Measurements from ENCODE around the gene C3orf20. TPM values are rescaled to one million over a fixed set of nuclear protein-coding genes. Genes with fewer than 3 reads are reported as not detected.
A peak's percentile ranks its signal among the peaks of the same experiment; 100 is the strongest.

Gene C3orf20
- total RNA-seq, 1 experiment from 2014 or later, result not detected

DNA sequence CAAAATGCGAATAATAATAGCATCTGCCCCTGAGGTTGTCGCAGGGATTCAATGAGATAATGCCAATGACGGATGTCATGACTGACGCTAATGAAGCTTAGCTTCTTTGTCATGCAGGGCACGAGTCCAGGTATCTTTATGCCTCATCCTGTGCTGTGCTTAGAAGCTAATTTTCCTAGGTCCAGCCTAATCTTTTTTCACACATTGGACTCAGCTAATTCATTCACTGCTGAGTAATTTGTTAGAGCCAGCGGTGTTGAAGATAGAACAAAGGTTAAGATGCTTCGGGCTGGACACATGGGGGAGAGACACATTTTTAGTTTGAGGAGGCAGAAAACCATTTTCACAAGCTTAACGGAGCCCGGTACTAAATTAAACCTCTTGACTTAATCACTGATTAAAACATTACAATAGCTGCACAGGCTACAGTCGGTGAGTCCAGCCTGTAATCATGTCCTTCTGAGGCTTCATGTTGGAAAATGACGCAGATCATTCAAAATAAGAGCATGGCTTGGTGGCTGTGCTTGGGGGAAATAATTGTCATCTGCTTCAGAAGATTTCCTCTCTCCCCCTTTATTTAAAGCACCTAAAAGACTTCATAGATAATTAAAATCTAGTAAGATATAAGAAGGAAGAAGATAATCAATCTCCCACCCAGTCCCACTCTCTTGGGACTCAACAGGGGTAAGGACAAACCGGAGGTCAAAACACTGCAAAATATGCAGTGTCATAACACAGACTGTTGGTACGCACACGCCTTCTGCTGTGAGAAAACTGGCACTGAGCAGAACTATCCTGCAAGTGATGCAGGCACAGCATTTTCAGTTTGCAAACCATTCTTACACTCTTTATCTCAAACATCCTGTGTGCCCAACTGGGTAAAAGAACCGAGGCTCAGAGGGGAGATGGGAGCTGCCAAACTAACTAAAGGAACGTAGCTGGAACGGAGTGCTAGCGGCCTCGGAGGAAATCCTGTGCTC, 26.7 kb upstream of the C3orf20 start:
- CTCF ChIA-PET, result no interaction called here
- Histone ChIP-seq H3K9me3 (ENCODE audit: low read length) (no peaks in the 10 kb centered on the region), H3K79me2 (ENCODE audit: low read length) (peaks cover 17% of the 10 kb centered on the region), H3K36me3 (ENCODE audit: low read depth, low read length) (no peaks in the 10 kb centered on the region), H3K27me3 (ENCODE audit: low read length) (no peaks in the 10 kb centered on the region), H3K4me3 (ENCODE audit: low read length) (no peak overlapping the region), H3K9me2 (replicated peaks; ENCODE audit: low read length) (no peaks in the 10 kb centered on the region), H3K4me2 (ENCODE audit: low read length) (no peak overlapping the region), H3K27ac (ENCODE audit: low read length) (no peak overlapping the region), H3F3A (ENCODE audit: low read length, unreplicated experiment) (no peaks in the 10 kb centered on the region), H3K9ac (ENCODE audit: low read length) (no peak overlapping the region), H2AFZ (ENCODE audit: low read length) (no peak overlapping the region), H3K4me1 (ENCODE audit: insufficient read depth, low read length) (peaks cover 11% of the 10 kb centered on the region), H4K20me1 (ENCODE audit: low read length) (no peaks in the 10 kb centered on the region)
- DNase-seq, result no peak
- intact Hi-C loops (cut with micrococcal nuclease), result no loop called here
- ATAC-seq, result no peak
- TF ChIP-seq CTCF (conservative IDR thresholded peaks at IDR 0.05; ENCODE audit: low read depth, low read length) (no peak), EZH2 (IDR thresholded peaks at IDR 0.05; ENCODE audit: low read length, unreplicated experiment) (no peak), EZH2phosphoT487 (IDR thresholded peaks at IDR 0.05; ENCODE audit: borderline replicate concordance, low read length) (no peak)
- POLR2A ChIA-PET (ENCODE audit: unreplicated experiment), result no interaction called here
- no TSS peak for BruUV-seq (replicated peaks)

DNA sequence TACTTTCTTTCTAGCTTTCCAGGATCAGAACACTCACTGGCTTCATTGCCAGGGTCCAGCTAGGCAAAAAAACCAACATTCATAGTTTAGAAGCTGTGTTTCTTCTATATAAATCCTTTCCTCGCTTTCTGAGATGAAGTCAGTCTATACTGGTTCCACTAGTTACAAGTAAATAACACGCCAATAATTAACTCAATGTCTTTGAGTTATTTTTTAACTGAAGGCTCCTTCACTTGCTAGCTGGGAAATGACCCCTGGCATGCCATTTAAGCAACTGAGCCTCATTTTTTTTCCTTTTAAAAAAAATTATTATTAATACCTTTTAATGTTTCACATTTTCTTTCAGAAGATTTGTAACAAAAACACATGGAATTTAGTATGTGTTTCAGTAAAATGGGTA, 25.5 kb upstream of the C3orf20 start:
- no peak overlapping the region for H3K4me3 ChIP-seq (ENCODE audit: low read length)
- H3K27ac ChIP-seq (ENCODE audit: low read length), result no peak overlapping the region
- POLR2A ChIA-PET (ENCODE audit: unreplicated experiment), result no interaction called here
- DNase-seq, result no peak
- H3K9ac ChIP-seq (ENCODE audit: low read length), result no peak overlapping the region
- H3K9me2 ChIP-seq (replicated peaks; ENCODE audit: low read length), result no peaks in the 10 kb centered on the region
- H3K79me2 ChIP-seq (ENCODE audit: low read length), result peaks cover 28% of the 10 kb centered on the region
- CTCF ChIA-PET, result no interaction called here
- no peaks in the 10 kb centered on the region for H3K36me3 ChIP-seq (ENCODE audit: low read depth, low read length)
- no peak for ATAC-seq
- H3K4me2 ChIP-seq (ENCODE audit: low read length), result no peak overlapping the region
- intact Hi-C loops (cut with micrococcal nuclease), result no loop called here
- TF ChIP-seq CTCF (conservative IDR thresholded peaks at IDR 0.05; ENCODE audit: low read depth, low read length) (no peak), EZH2 (IDR thresholded peaks at IDR 0.05; ENCODE audit: low read length, unreplicated experiment) (no peak), EZH2phosphoT487 (IDR thresholded peaks at IDR 0.05; ENCODE audit: borderline replicate concordance, low read length) (no peak)
- H2AFZ ChIP-seq (ENCODE audit: low read length), result no peak overlapping the region
- no peaks in the 10 kb centered on the region for H3F3A ChIP-seq (ENCODE audit: low read length, unreplicated experiment)
- BruUV-seq (replicated peaks), result no TSS peak
- H3K27me3 ChIP-seq (ENCODE audit: low read length), result no peaks in the 10 kb centered on the region
- H4K20me1 ChIP-seq (ENCODE audit: low read length), result no peaks in the 10 kb centered on the region
- no peaks in the 10 kb centered on the region for H3K9me3 ChIP-seq (ENCODE audit: low read length)
- peaks cover 21% of the 10 kb centered on the region for H3K4me1 ChIP-seq (ENCODE audit: insufficient read depth, low read length)

DNA sequence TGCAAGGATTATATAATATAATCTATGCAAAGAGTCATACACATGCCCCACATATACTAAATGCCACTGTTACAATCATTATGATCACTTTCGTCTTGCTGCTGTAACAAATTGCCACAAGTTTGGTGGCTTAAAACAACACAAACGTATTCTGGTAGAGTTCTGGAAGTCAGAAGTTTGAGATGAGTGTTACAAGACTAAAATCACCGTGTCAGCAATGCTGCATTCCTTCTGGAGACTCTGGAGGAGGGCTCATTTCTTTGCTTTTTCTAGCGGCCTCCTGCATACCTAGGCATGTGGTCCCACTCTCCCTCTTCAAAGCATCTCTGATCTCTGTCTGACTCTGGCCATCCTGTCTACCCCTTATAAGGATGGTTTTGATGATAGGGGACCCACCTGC, 24.7 kb upstream of the C3orf20 start:
- ChIA-PET CTCF (no interaction called here), POLR2A (ENCODE audit: unreplicated experiment) (no interaction called here)
- intact Hi-C loops (cut with micrococcal nuclease), result loop anchor here (5.0 to 10.0 kb wide), 3 partner anchors 63 to 473 kb away; partner anchors contain the start of genes LSM3 and XPC
- Histone ChIP-seq H3K79me2 (ENCODE audit: low read length) (peaks cover 28% of the 10 kb centered on the region), H3K9ac (ENCODE audit: low read length) (no peak overlapping the region), H3K36me3 (ENCODE audit: low read depth, low read length) (no peaks in the 10 kb centered on the region; the same call in 1 of the 2 replicates), H3K27me3 (ENCODE audit: low read length) (no peaks in the 10 kb centered on the region), H4K20me1 (ENCODE audit: low read length) (no peaks in the 10 kb centered on the region), H3K9me2 (replicated peaks; ENCODE audit: low read length) (no peaks in the 10 kb centered on the region), H3K4me2 (ENCODE audit: low read length) (0 out of 2 replicates have a peak overlapping the region, but pooled peaks have one; percentile 96), H3F3A (ENCODE audit: low read length, unreplicated experiment) (no peaks in the 10 kb centered on the region), H3K4me1 (ENCODE audit: insufficient read depth, low read length) (peaks cover 21% of the 10 kb centered on the region), H3K27ac (ENCODE audit: low read length) (no peak overlapping the region), H2AFZ (ENCODE audit: low read length) (no peak overlapping the region), H3K4me3 (ENCODE audit: low read length) (no peak overlapping the region), H3K9me3 (ENCODE audit: low read length) (no peaks in the 10 kb centered on the region)
- no TSS peak for BruUV-seq (replicated peaks)
- DNase-seq (no peak), ATAC-seq (no peak)
- TF ChIP-seq EZH2phosphoT487 (IDR thresholded peaks at IDR 0.05; ENCODE audit: borderline replicate concordance, low read length), result no peak
- no peak for TF ChIP-seq CTCF (conservative IDR thresholded peaks at IDR 0.05; ENCODE audit: low read depth, low read length)
- TF ChIP-seq EZH2 (IDR thresholded peaks at IDR 0.05; ENCODE audit: low read length, unreplicated experiment), result no peak

Measured in PC-3 (cell line).